Fibroblast of the conjunctiva (primary cell): Measurements from ENCODE around the gene KCNJ6.

Source experiments
- DNase-seq: peaks from one replicate; pipeline ENCODE4 v3.0.0-alpha.2; 2010; ENCODE audit warnings: low read depth

Gene KCNJ6

GRCh38 chr21:37642493-37642892 is 273.8 kb downstream of the KCNJ6 start:
- no peak for DNase-seq

- no peak for DNase-seq
These were observed 276.5 kb downstream of the KCNJ6 start for GRCh38 chr21:37639756-37640155.

GRCh38 chr21:37636152-37636860 is 280.0 kb downstream of the KCNJ6 start:
- peak; percentile 8 for DNase-seq

- no peak for DNase-seq
These were observed 284.7 kb downstream of the KCNJ6 start for GRCh38 chr21:37631319-37632117.

GRCh38 chr21:37630872-37631271 is 285.4 kb downstream of the KCNJ6 start:
- DNase-seq: no peak

GRCh38 chr21:37628362-37628761 is 287.9 kb downstream of the KCNJ6 start:
- DNase-seq: no peak

- no peak for DNase-seq
These were observed 288.7 kb downstream of the KCNJ6 start for GRCh38 chr21:37627561-37627960.

- DNase-seq: no peak
These were observed 289.2 kb downstream of the KCNJ6 start for GRCh38 chr21:37627074-37627473.

GRCh38 chr21:37626320-37626719 is 289.9 kb downstream of the KCNJ6 start:
- DNase-seq: no peak

GRCh38 chr21:37623689-37624088 is 292.6 kb downstream of the KCNJ6 start:
- DNase-seq: no peak

- no peak for DNase-seq
These were observed 293.1 kb downstream of the KCNJ6 start for GRCh38 chr21:37623183-37623582.

GRCh38 chr21:37622755-37623154 is 293.5 kb downstream of the KCNJ6 start:
- DNase-seq: no peak

- DNase-seq: no peak
These were observed 295.9 kb downstream of the KCNJ6 start for GRCh38 chr21:37620401-37620800.

- DNase-seq: no peak
These were observed 296.7 kb downstream of the KCNJ6 start for GRCh38 chr21:37619464-37619974.

- DNase-seq: no peak
These were observed 298.2 kb downstream of the KCNJ6 start for GRCh38 chr21:37618081-37618480.

- DNase-seq: no peak
These were observed 300.3 kb downstream of the KCNJ6 start for GRCh38 chr21:37615962-37616361.

- DNase-seq: no peak
These were observed 301.8 kb downstream of the KCNJ6 start for GRCh38 chr21:37614351-37614875.

- no peak for DNase-seq
These were observed 309.2 kb downstream of the KCNJ6 start for GRCh38 chr21:37607081-37607480.

GRCh38 chr21:37606549-37606948 is 309.7 kb downstream of the KCNJ6 start:
- DNase-seq: no peak

- DNase-seq: no peak
These were observed 311.3 kb downstream of the KCNJ6 start for GRCh38 chr21:37605006-37605405.

- no peak for DNase-seq
These were observed 313.1 kb downstream of the KCNJ6 start for GRCh38 chr21:37603129-37603528.

- no peak for DNase-seq
These were observed 314.3 kb downstream of the KCNJ6 start for GRCh38 chr21:37601915-37602314.

GRCh38 chr21:37601027-37601426 is 315.2 kb downstream of the KCNJ6 start:
- no peak for DNase-seq
